ENCODE results near the gene FOLR3. TPM values are rescaled to one million over a fixed set of nuclear protein-coding genes. Genes with fewer than 3 reads are reported as not detected.
"Not testable (repeated sequence)": the region's sequence is repeated elsewhere in the genome, so short reads cannot be mapped to it uniquely, and the experiment has no call there.

Gene FOLR3
- total RNA-seq, 1 donor from 2014 or later: not detected

GRCh38 chr11:72177656-72178055 lies 42.1 kb downstream of the FOLR3 start:
- no peak overlapping the region for H3K27ac Mint-ChIP-seq (ENCODE audit: unreplicated experiment)
- no peaks in the 10 kb centered on the region for H3K36me3 Mint-ChIP-seq (ENCODE audit: unreplicated experiment)
- H3K27me3 Mint-ChIP-seq (ENCODE audit: unreplicated experiment): peaks cover 4% of the 10 kb centered on the region
- H3K4me3 Mint-ChIP-seq (ENCODE audit: unreplicated experiment): no peak overlapping the region
- no peaks in the 10 kb centered on the region for H3K4me1 Mint-ChIP-seq (ENCODE audit: low read depth, unreplicated experiment)
- TF ChIP-seq, protein P1, sequence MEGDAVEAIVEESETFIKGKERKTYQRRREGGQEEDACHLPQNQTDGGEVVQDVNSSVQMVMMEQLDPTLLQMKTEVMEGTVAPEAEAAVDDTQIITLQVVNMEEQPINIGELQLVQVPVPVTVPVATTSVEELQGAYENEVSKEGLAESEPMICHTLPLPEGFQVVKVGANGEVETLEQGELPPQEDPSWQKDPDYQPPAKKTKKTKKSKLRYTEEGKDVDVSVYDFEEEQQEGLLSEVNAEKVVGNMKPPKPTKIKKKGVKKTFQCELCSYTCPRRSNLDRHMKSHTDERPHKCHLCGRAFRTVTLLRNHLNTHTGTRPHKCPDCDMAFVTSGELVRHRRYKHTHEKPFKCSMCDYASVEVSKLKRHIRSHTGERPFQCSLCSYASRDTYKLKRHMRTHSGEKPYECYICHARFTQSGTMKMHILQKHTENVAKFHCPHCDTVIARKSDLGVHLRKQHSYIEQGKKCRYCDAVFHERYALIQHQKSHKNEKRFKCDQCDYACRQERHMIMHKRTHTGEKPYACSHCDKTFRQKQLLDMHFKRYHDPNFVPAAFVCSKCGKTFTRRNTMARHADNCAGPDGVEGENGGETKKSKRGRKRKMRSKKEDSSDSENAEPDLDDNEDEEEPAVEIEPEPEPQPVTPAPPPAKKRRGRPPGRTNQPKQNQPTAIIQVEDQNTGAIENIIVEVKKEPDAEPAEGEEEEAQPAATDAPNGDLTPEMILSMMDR (IDR thresholded peaks at IDR 0.05; ENCODE audit: partially characterized antibody, unreplicated experiment): no peak
- DNase-seq: no peak
- H3K9me3 Mint-ChIP-seq (ENCODE audit: unreplicated experiment): peaks cover 2% of the 10 kb centered on the region

- H3K4me3 Mint-ChIP-seq (ENCODE audit: unreplicated experiment): no peak overlapping the region
- DNase-seq: no peak
- H3K36me3 Mint-ChIP-seq (ENCODE audit: unreplicated experiment): no peaks in the 10 kb centered on the region
- no peaks in the 10 kb centered on the region for H3K4me1 Mint-ChIP-seq (ENCODE audit: low read depth, unreplicated experiment)
- no peaks in the 10 kb centered on the region for H3K27me3 Mint-ChIP-seq (ENCODE audit: unreplicated experiment)
- peaks cover 2% of the 10 kb centered on the region for H3K9me3 Mint-ChIP-seq (ENCODE audit: unreplicated experiment)
- H3K27ac Mint-ChIP-seq (ENCODE audit: unreplicated experiment): no peak overlapping the region
- TF ChIP-seq, protein P1 (IDR thresholded peaks at IDR 0.05; ENCODE audit: partially characterized antibody, unreplicated experiment): no peak
These were observed 43.7 kb downstream of the FOLR3 start for GRCh38 chr11:72179049-72179803.

DNA sequence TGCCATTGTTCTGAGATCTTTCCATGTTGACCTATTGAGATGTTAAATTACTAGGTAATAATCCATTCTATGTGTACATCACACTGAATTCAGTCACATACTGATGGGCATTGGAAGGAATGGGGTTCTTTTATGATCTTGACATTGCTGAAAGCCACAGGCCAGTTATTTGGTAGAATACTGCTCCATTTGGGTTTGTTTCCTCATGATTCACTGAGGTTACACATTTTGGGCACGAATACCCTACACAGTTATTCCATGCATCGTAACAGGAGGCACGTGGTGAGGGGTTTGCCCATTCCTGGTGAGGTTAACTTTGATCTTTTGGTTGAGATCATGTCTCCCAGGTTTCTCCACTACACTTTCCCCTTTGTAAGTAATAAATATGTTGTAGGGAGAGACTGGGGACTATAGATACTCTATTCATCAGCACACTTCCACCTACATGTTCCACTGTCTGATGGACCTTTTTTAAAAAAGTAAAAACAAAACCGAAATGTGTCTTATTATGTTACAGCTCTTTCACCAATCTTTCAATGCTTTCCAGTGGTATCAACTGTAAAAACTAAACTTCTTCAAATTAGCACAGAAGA lies 44.4 kb downstream of the FOLR3 start:
- Mint-ChIP-seq H3K9me3 (ENCODE audit: unreplicated experiment) (peaks cover 2% of the 10 kb centered on the region), H3K4me3 (ENCODE audit: unreplicated experiment) (no peak overlapping the region), H3K36me3 (ENCODE audit: unreplicated experiment) (no peaks in the 10 kb centered on the region), H3K4me1 (ENCODE audit: low read depth, unreplicated experiment) (no peaks in the 10 kb centered on the region), H3K27ac (ENCODE audit: unreplicated experiment) (no peak overlapping the region), H3K27me3 (ENCODE audit: unreplicated experiment) (no peaks in the 10 kb centered on the region)
- DNase-seq: no peak
- TF ChIP-seq, protein P1 (IDR thresholded peaks at IDR 0.05; ENCODE audit: partially characterized antibody, unreplicated experiment): no peak

DNA sequence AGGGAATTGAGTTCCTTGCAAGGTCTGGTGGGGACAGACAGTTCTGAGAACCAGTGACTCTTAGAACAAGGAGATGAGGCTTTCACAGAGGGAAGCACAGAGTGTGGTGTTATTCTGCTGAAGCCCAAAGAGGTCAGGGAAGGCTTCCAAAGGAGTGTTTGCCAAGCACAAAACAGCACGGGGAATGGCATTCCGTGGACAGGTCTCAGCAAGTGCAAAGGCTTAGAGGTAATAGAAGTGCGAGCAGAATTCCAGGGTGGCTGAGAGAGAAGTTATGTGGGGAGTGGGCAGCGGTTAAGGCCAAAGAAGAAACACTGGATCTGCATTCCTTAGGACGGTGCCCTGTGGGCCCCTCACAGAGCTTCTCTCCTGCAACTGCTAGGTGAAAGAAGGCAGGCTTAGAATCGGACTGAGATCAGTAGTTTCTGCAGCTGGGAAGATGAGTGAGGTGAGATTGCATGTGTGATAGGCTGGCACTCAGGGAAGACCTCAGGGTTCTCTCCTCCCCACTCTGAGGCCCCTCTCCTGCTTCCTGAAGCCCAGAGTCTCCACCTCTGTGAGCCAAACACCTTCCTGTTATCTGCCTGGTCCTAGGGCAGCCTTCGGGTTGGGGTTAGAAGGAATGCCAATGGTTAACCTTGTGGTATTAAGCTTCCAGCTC lies 45.5 kb downstream of the FOLR3 start:
- H3K36me3 Mint-ChIP-seq (ENCODE audit: unreplicated experiment); DNase-seq; H3K4me1 Mint-ChIP-seq (ENCODE audit: low read depth, unreplicated experiment); H3K4me3 Mint-ChIP-seq (ENCODE audit: unreplicated experiment); H3K27me3 Mint-ChIP-seq (ENCODE audit: unreplicated experiment); H3K27ac Mint-ChIP-seq (ENCODE audit: unreplicated experiment); H3K9me3 Mint-ChIP-seq (ENCODE audit: unreplicated experiment): not testable (repeated sequence)

- H3K27ac Mint-ChIP-seq (ENCODE audit: unreplicated experiment); H3K9me3 Mint-ChIP-seq (ENCODE audit: unreplicated experiment); DNase-seq; H3K4me1 Mint-ChIP-seq (ENCODE audit: low read depth, unreplicated experiment); H3K36me3 Mint-ChIP-seq (ENCODE audit: unreplicated experiment); H3K4me3 Mint-ChIP-seq (ENCODE audit: unreplicated experiment); H3K27me3 Mint-ChIP-seq (ENCODE audit: unreplicated experiment): not testable (repeated sequence)
These were observed 46.0 kb downstream of the FOLR3 start for GRCh38 chr11:72181553-72181958.

GRCh38 chr11:72188267-72188666 lies 52.7 kb downstream of the FOLR3 start:
- no peak overlapping the region for H3K4me3 Mint-ChIP-seq (ENCODE audit: unreplicated experiment)
- H3K27ac Mint-ChIP-seq (ENCODE audit: unreplicated experiment): no peak overlapping the region
- peaks cover 1% of the 10 kb centered on the region for H3K9me3 Mint-ChIP-seq (ENCODE audit: unreplicated experiment)
- H3K4me1 Mint-ChIP-seq (ENCODE audit: low read depth, unreplicated experiment): no peaks in the 10 kb centered on the region
- H3K27me3 Mint-ChIP-seq (ENCODE audit: unreplicated experiment): no peaks in the 10 kb centered on the region
- TF ChIP-seq, protein P1 (IDR thresholded peaks at IDR 0.05; ENCODE audit: partially characterized antibody, unreplicated experiment): no peak
- H3K36me3 Mint-ChIP-seq (ENCODE audit: unreplicated experiment): no peaks in the 10 kb centered on the region
- no peak for DNase-seq

Data from glutamatergic neuron (in vitro differentiated cells).